PC-9 (cell line): Measurements from ENCODE around the gene NDST4. TPM values are rescaled to one million over a fixed set of nuclear protein-coding genes. Genes with fewer than 3 reads are reported as not detected.

Experiments
- BruUV-seq: library from RNA; stranded (reverse); fragments of 400-500 nt; replicated peaks from 2 replicates; lab custom pipeline; 2021; lab: Mats Ljungman, UMichigan
- CTCF ChIA-PET: fragments of 300-600 bp; sonication (Branson Sonifier 250); formaldehyde crosslinking; loops from one replicate; lab custom pipeline; 2022; ENCODE audit warnings: antibody characterized with exemption; lab: Charles Lee
- POLR2A ChIA-PET: fragments of 300-600 bp; sonication (Branson Sonifier 250); formaldehyde crosslinking; loops from one replicate; lab custom pipeline; 2022; ENCODE audit warnings: antibody characterized with exemption; ENCODE audit not compliant: unreplicated experiment; lab: Charles Lee
- DNase-seq, 2 experiments: peaks; one replicate each; pipeline versions ENCODE4 v3.0.0 to v3.0.0-alpha.2; 2015 to 2022; ENCODE audit warnings: mixed read lengths in 1 of 2
- H2AFZ ChIP-seq: fragments of 200-600 bp; sonication (generic); 2 replicates; pipeline ENCODE4 v1.8.1; 2017; ENCODE audit warnings: antibody characterized with exemption
- H3F3A ChIP-seq: fragments of 200-600 bp; sonication (generic); 2 replicates; pipeline ENCODE4 v1.8.1; 2017; ENCODE audit warnings: antibody characterized with exemption, mild to moderate bottlenecking, low read depth; ENCODE audit not compliant: insufficient read depth
- H3K27ac ChIP-seq: fragments of 200-600 bp; sonication (generic); 2 replicates; pipeline ENCODE4 v1.6.1; 2016; ENCODE audit warnings: mixed run types
- H3K27me3 ChIP-seq: fragments of 200-600 bp; sonication (generic); 2 replicates; pipeline ENCODE4 v1.6.1; 2016; ENCODE audit warnings: low read depth, mixed run types; ENCODE audit not compliant: insufficient read depth
- H3K36me3 ChIP-seq: fragments of 200-600 bp; sonication (generic); 2 replicates; pipeline ENCODE4 v1.6.1; 2016; ENCODE audit warnings: low read depth, mixed run types
- H3K4me1 ChIP-seq: fragments of 200-600 bp; sonication (generic); replicated peaks from 2 replicates; pipeline ENCODE4 v1.6.1; 2016; ENCODE audit warnings: mixed run types; ENCODE audit not compliant: insufficient read depth
- H3K4me2 ChIP-seq: fragments of 200-600 bp; sonication (generic); 2 replicates; pipeline ENCODE4 v1.6.1; 2017; ENCODE audit warnings: mixed run types
- H3K4me3 ChIP-seq: fragments of 200-600 bp; sonication (generic); 2 replicates; pipeline ENCODE4 v1.6.1; 2016; ENCODE audit warnings: mixed run types
- H3K79me2 ChIP-seq: fragments of 200-600 bp; sonication (generic); 2 replicates; pipeline ENCODE4 v1.6.1; 2017; ENCODE audit warnings: low read depth, mixed run types
- H3K9me2 ChIP-seq: fragments of 200-600 bp; sonication (generic); 2 replicates; pipeline ENCODE4 v1.8.1; 2017; ENCODE audit warnings: mild to moderate bottlenecking; ENCODE audit not compliant: insufficient read depth
- H3K9me3 ChIP-seq: fragments of 200-600 bp; sonication (generic); 2 replicates; pipeline ENCODE4 v1.8.1; 2016; ENCODE audit warnings: low read depth; ENCODE audit not compliant: insufficient read depth
- H4K20me1 ChIP-seq: fragments of 200-600 bp; sonication (generic); 2 replicates; pipeline ENCODE4 v1.8.1; 2017; ENCODE audit not compliant: insufficient read depth
- EZH2 ChIP-seq: fragments of 200-600 bp; sonication (generic); IDR thresholded peaks from 2 replicates; pipeline ENCODE4 v1.8.0; 2017; ENCODE audit warnings: antibody characterized with exemption, low read depth
- intact Hi-C: fragments of 100-400 bp; cut with micrococcal nuclease; formaldehyde crosslinking; loops from one replicate; pipeline ENCODE4 v1.10.0; 2022; ENCODE audit not compliant: unreplicated experiment
- total RNA-seq: library from RNA; stranded (reverse); gene quantifications from 2 replicates; pipeline ENCODE4 v1.2.3, GENCODE V29; 2021
- TF ChIP-seq, protein P1 (sequence below): fragments of 200-600 bp; sonication (generic); conservative IDR thresholded peaks from 2 replicates; pipeline ENCODE4 v1.6.1; 2017; ENCODE audit warnings: mixed run types, antibody characterized with exemption, mild to moderate bottlenecking, moderate library complexity

Gene NDST4
- total RNA-seq, 1 experiment from 2014 or later = not detected

GRCh38 chr4:114890773-114891172, 222.6 kb downstream of the NDST4 start:
- BruUV-seq = no TSS peak
- Histone ChIP-seq H3K36me3 (no peaks in the 10 kb centered on the region), H3F3A (no peaks in the 10 kb centered on the region), H3K27me3 (no peaks in the 10 kb centered on the region), H3K9me3 (no peaks in the 10 kb centered on the region), H2AFZ (no peak overlapping the region), H3K4me1 (no peaks in the 10 kb centered on the region), H3K4me2 (no peak overlapping the region), H3K27ac (no peak overlapping the region), H3K9me2 (no peaks in the 10 kb centered on the region), H4K20me1 (no peaks in the 10 kb centered on the region), H3K79me2 (no peaks in the 10 kb centered on the region), H3K4me3 (no peak overlapping the region)
- intact Hi-C loops = no loop called here
- DNase-seq = no peak
- ChIA-PET POLR2A (no interaction called here), CTCF (no interaction called here)
- TF ChIP-seq, protein P1, sequence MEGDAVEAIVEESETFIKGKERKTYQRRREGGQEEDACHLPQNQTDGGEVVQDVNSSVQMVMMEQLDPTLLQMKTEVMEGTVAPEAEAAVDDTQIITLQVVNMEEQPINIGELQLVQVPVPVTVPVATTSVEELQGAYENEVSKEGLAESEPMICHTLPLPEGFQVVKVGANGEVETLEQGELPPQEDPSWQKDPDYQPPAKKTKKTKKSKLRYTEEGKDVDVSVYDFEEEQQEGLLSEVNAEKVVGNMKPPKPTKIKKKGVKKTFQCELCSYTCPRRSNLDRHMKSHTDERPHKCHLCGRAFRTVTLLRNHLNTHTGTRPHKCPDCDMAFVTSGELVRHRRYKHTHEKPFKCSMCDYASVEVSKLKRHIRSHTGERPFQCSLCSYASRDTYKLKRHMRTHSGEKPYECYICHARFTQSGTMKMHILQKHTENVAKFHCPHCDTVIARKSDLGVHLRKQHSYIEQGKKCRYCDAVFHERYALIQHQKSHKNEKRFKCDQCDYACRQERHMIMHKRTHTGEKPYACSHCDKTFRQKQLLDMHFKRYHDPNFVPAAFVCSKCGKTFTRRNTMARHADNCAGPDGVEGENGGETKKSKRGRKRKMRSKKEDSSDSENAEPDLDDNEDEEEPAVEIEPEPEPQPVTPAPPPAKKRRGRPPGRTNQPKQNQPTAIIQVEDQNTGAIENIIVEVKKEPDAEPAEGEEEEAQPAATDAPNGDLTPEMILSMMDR = no peak
- TF ChIP-seq EZH2 = no peak

GRCh38 chr4:114886761-114887160, 226.7 kb downstream of the NDST4 start:
- no peaks in the 10 kb centered on the region for H3K9me2 ChIP-seq
- no peak overlapping the region for H3K4me2 ChIP-seq
- no peaks in the 10 kb centered on the region for H3K79me2 ChIP-seq
- no peak for DNase-seq
- no peak overlapping the region for H3K4me3 ChIP-seq
- H2AFZ ChIP-seq = no peak overlapping the region
- intact Hi-C loops = no loop called here
- H3F3A ChIP-seq = no peaks in the 10 kb centered on the region
- ChIA-PET CTCF (no interaction called here), POLR2A (interaction anchor here (0.5 kb wide), 1 partner anchor 1677 kb away, joined by 3 read pairs; no protein-coding TSS in a partner anchor)
- H3K27me3 ChIP-seq = no peaks in the 10 kb centered on the region
- no peaks in the 10 kb centered on the region for H3K9me3 ChIP-seq
- no TSS peak for BruUV-seq
- no peaks in the 10 kb centered on the region for H3K4me1 ChIP-seq
- H3K27ac ChIP-seq = no peak overlapping the region
- H3K36me3 ChIP-seq = no peaks in the 10 kb centered on the region
- H4K20me1 ChIP-seq = no peaks in the 10 kb centered on the region
- TF ChIP-seq, protein P1 = no peak
- no peak for TF ChIP-seq EZH2

GRCh38 chr4:114883641-114884040, 229.8 kb downstream of the NDST4 start:
- Histone ChIP-seq H3K9me3 (no peaks in the 10 kb centered on the region), H4K20me1 (no peaks in the 10 kb centered on the region), H3F3A (no peaks in the 10 kb centered on the region), H3K27me3 (no peaks in the 10 kb centered on the region), H3K4me1 (no peaks in the 10 kb centered on the region), H3K4me3 (no peak overlapping the region), H3K9me2 (no peaks in the 10 kb centered on the region), H3K27ac (no peak overlapping the region), H2AFZ (no peak overlapping the region), H3K79me2 (no peaks in the 10 kb centered on the region), H3K4me2 (no peak overlapping the region), H3K36me3 (no peaks in the 10 kb centered on the region)
- intact Hi-C loops = no loop called here
- DNase-seq = no peak
- POLR2A ChIA-PET = no interaction called here
- BruUV-seq = no TSS peak
- CTCF ChIA-PET = no interaction called here
- no peak for TF ChIP-seq EZH2
- TF ChIP-seq, protein P1 = no peak
